Aorta (tissue), 5 donors: ENCODE results near the gene CHD3. TPM values are rescaled to one million over a fixed set of nuclear protein-coding genes. Genes with fewer than 3 reads are reported as not detected.

Source experiments
- ATAC-seq: fragments of 200-7000 bp; cut with Tn5 transposase; one replicate; pipeline ENCODE4 v1.9.1; 2022; ENCODE audit warnings: moderate library complexity; ENCODE audit not compliant: low FRiP score
- DNase-seq, 2 donors: peaks; one replicate each; pipeline ENCODE4 v3.0.0-alpha.2; 2020
- H3K27ac ChIP-seq, 2 donors: one replicate each; pipeline ENCODE4 v1.5.1; 2013; ENCODE audit warnings: low read length in 2 of 2, mild to moderate bottlenecking in 2 of 2, moderate library complexity in 2 of 2, control low read depth in 1 of 2, inconsistent platforms in 1 of 2, low read depth in 1 of 2
- H3K27me3 ChIP-seq, 2 donors: one replicate each; pipeline ENCODE4 v1.6.1; 2013; ENCODE audit warnings: control low read depth in 1 of 2, low read length in 1 of 2, mild to moderate bottlenecking in 1 of 2, moderate library complexity in 1 of 2; ENCODE audit not compliant: insufficient read depth in 2 of 2, control insufficient read depth in 1 of 2
- H3K36me3 ChIP-seq, 2 donors: one replicate each; pipeline ENCODE4 v1.6.1; 2013; ENCODE audit warnings: control low read depth in 1 of 2, low read length in 1 of 2, mild to moderate bottlenecking in 1 of 2; ENCODE audit not compliant: insufficient read depth in 2 of 2, control insufficient read depth in 1 of 2
- H3K4me1 ChIP-seq, 2 donors: one replicate each; pipeline ENCODE4 v1.6.1; 2013; ENCODE audit warnings: low read length in 2 of 2, control low read depth in 1 of 2, mild to moderate bottlenecking in 1 of 2, moderate library complexity in 1 of 2; ENCODE audit not compliant: insufficient read depth in 2 of 2, control insufficient read depth in 1 of 2
- H3K4me3 ChIP-seq, 2 donors: one replicate each; pipeline ENCODE4 v1.5.1; 2013; ENCODE audit warnings: low read length in 2 of 2, control low read depth in 1 of 2, mild to moderate bottlenecking in 1 of 2
- H3K9me3 ChIP-seq: one replicate; pipeline ENCODE4 v1.6.1; 2013; ENCODE audit warnings: mild to moderate bottlenecking, low read length; ENCODE audit not compliant: control insufficient read depth
- WGBS, 2 donors: extraction: QIAGEN DNeasy Blood & Tissue Kit; methylation state at CpG; one replicate each; pipeline ENCODE4 v1.1.7; 2013; 5-methylcytosine and 5-hydroxymethylcytosine counted together
- intact Hi-C, 2 donors: fragments of 100-400 bp; cut with DNase I; formaldehyde crosslinking; loops; one replicate each; pipeline versions ENCODE4 v1.14.2 to v1.15.0; 2022
- long read RNA-seq, 2 donors: library from polyadenylated mRNA; unstranded; transcript quantifications; one replicate each; pipeline ENCODE4 v2.0.0, GENCODE V29; 2020 to 2021
- polyA plus RNA-seq, 2 donors: library from polyadenylated mRNA; stranded (reverse); fragments of 200-250 nt; gene quantifications; one replicate each; pipeline ENCODE4 v1.2.3, GENCODE V29; 2013
- total RNA-seq, 2 donors: library from RNA; stranded (reverse); fragmentation: NEBNext Ultra II Directional; extraction: Animal tissue kit (Norgen Biotek cat#: 25700); gene quantifications; one replicate each; pipeline ENCODE4 v1.2.1, GENCODE V29; 2021
- donor health status: healthy with polysubstance abuse.
- donor health status: Bipolar disorder and iron deficiency.
- donor health status: DM: no; HTN: no; CAD: no.
- donor health status: DM: no; HTN: no; CAD: no.
- donor health status: DM: yes; HTN: yes; CAD: no.

Gene CHD3
- total RNA-seq (100 to 1,000 TPM in 1 of 2 donors, 10 to 100 TPM in 1; 73.1 to 125 TPM), polyA plus RNA-seq (100 to 1,000 TPM in 1 of 2 donors, 10 to 100 TPM in 1; 88.8 to 119 TPM)
- long read RNA-seq, donor 1, partial matches to known transcripts: 98 of 107 reads
- long read RNA-seq, donor 1, other reads (novel, unspliced or antisense): 6 of 107 reads
- long read RNA-seq, donor 2, partial matches to known transcripts: 54 of 69 reads
- long read RNA-seq, donor 2, other reads (novel, unspliced or antisense): 13 of 69 reads

DNA sequence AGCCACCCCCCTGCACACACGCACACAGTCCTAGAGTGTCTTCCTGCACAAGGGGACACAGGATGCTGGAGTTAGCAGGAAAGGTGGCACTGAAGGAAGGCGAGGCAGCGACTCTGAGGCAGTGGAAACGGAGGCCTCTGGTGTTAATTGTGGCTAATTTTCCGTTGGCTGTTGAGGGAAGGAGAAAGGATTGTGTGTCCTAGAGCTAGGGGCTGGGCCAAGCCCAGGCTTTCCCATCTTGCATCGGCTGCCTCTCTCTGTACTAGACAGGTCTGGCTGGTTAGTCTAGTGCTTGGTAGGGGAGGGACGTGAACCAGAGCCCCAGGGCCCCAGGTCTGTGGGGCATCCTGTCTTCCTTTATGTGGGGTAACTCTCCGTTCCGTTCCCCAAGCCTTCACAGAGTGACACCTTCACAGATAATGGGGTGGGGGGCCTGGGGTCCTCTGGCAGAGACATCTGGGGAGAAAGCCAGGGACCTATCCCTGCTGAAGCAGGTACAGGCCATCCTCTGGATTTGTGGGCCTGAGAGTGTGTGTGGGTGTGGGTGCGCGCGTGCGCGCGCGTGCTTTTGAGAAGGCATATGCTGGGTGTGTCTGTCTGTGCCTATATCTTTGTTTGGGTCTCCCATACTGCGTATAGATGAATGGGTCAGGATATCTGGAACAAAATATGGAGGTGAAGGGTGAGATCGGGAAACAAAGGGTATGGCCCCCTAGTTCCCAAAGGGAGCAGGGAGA is at the start of gene CHD3:
Gene CHD3, plus strand, starts transcription at position 606 of the 737 bp plus-strand sequence. CDS start 212 bp downstream, outside the sequence.
- DNase-seq (no peak), ATAC-seq (peak; percentile 9)
- Histone ChIP-seq H3K27me3 (no peaks in the 10 kb centered on the region), H3K27ac (peak within 1 kb of the TSS in 1 of 2 donors; percentile 78), H3K9me3 (no peaks in the 10 kb centered on the region), H3K36me3 (no peaks in the 10 kb centered on the region), H3K4me3 (peak within 1 kb of the TSS in 1 of 2 donors; percentile 8), H3K4me1 (peaks cover 0 to 3% of the 10 kb centered on the region in 2 donors)
- intact Hi-C loops: no loop called here
- 44 to 45% methylated on average over 18 of the region's 18 CpGs for WGBS, 2 donors

DNA sequence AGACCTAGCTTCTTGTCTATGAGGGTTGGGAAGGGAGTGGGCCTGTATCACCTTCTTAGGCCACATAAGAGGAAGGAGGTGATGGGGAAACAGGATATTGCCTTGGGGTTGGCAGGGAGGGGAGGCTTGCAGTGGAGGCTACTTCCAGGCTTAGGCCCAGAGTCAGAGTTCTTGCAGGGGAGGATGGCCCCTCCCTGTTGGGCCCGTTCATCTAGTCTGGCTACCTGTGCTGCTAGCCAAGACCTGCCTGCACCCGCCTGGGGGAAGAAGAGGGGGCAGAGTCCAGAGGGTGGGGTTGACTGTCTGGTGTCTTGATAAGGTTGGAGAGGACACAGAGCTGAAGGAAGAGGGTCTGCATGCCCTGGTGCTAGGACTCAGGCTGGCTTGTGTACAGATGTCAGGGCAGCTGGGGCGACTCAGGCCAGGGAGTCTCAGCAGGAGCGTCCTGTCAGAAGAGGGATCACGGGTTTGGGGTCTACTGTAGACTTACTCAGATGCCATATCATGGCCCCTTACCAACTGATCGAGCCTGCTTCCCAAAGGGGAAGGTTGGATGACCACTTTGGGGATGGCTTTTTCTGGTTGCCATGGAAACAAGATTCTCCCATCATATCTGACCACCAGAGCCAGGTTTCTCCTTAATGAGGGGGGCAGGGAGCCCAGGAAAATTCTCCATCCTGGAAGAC is 49.3 kb upstream of the CHD3 start:
- H3K4me3 ChIP-seq: no peak overlapping the region
- 73 to 75% methylated on average over 6 of the region's 6 CpGs for WGBS, 2 donors
- H3K36me3 ChIP-seq: no peaks in the 10 kb centered on the region
- H3K27me3 ChIP-seq: no peaks in the 10 kb centered on the region
- H3K9me3 ChIP-seq: no peaks in the 10 kb centered on the region
- ATAC-seq (no peak), DNase-seq (peak in 1 of 2 donors; percentile 51)
- H3K27ac ChIP-seq: no peak overlapping the region
- H3K4me1 ChIP-seq: no peaks in the 10 kb centered on the region
- intact Hi-C loops: no loop called here

DNA sequence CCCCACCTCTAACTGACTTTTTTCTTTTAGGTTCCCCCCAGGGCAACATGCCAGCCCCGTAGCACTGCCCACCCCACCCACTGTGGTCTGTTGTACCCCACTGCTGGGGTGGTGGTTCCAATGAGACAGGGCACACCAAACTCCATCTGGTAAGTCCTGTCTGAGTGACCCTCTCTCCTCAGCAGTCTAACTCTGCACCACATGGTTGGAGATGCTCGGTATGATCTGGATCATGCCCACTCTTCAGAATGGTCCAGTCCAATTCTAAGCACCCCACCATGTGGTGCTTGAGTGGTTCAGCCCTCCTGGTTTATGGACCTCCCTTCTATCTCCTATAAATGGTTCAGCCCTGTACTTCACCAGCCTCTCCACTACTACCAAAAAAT is 48.7 kb upstream of the CHD3 start:
- H3K4me1 ChIP-seq: no peaks in the 10 kb centered on the region
- 31 to 41% methylated on average over 2 of the region's 2 CpGs for WGBS, 2 donors
- no peak overlapping the region for H3K4me3 ChIP-seq
- H3K27ac ChIP-seq: no peak overlapping the region
- intact Hi-C loops: no loop called here
- H3K27me3 ChIP-seq: no peaks in the 10 kb centered on the region
- no peak for ATAC-seq
- no peaks in the 10 kb centered on the region for H3K9me3 ChIP-seq
- DNase-seq: peak in 1 of 2 donors; percentile 43
- H3K36me3 ChIP-seq: no peaks in the 10 kb centered on the region

- intact Hi-C loops: no loop called here
- H3K9me3 ChIP-seq: no peaks in the 10 kb centered on the region
- no peak for DNase-seq
- no peak for ATAC-seq
- H3K27me3 ChIP-seq: no peaks in the 10 kb centered on the region
- no peaks in the 10 kb centered on the region for H3K4me1 ChIP-seq
- H3K4me3 ChIP-seq: no peak overlapping the region
- 51 to 64% methylated on average over 1 of the region's 1 CpG for WGBS, 2 donors
- no peaks in the 10 kb centered on the region for H3K36me3 ChIP-seq
- no peak overlapping the region for H3K27ac ChIP-seq
Measured at GRCh38 chr17:7840441-7840840, 48.1 kb upstream of the CHD3 start.

DNA sequence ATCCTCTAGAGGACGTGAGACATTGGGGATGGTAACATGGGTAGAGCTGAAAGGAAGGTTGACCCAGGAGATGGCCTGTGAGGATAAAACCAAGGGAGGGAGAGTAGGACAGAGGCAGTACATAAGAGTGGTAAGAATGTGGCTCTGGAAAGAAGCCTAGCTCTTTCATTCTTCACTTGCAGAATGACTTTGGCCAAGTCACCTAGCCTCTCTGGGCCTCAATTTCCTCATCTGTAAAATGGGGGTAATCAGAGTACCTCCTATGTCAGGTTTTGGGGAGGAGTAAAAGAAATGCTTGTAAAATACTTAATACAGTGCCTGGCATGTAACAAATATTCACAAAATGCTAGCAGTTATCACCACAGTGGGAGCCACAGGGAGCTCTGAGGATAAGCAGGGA is 47.7 kb upstream of the CHD3 start:
- no peaks in the 10 kb centered on the region for H3K36me3 ChIP-seq
- DNase-seq (no peak), ATAC-seq (no peak)
- H3K4me3 ChIP-seq: no peak overlapping the region
- H3K4me1 ChIP-seq: no peaks in the 10 kb centered on the region
- H3K9me3 ChIP-seq: no peaks in the 10 kb centered on the region
- WGBS, 2 donors: 52 to 77% methylated on average over 1 of the region's 1 CpG
- no peaks in the 10 kb centered on the region for H3K27me3 ChIP-seq
- intact Hi-C loops: no loop called here
- peak overlapping the region in 1 of 2 donors; percentile 91 for H3K27ac ChIP-seq

- Histone ChIP-seq H3K4me3 (peak overlapping the region; percentile 45 to 88), H3K27ac (peak overlapping the region in 1 of 2 donors; percentile 95), H3K4me1 (no peaks in the 10 kb centered on the region), H3K36me3 (no peaks in the 10 kb centered on the region), H3K9me3 (no peaks in the 10 kb centered on the region), H3K27me3 (no peaks in the 10 kb centered on the region)
- ATAC-seq: peak; percentile 87
- intact Hi-C loops: no loop called here
- WGBS, 2 donors: 1 to 3% methylated on average over 26 to 34 of the region's 34 CpGs
- peak; percentile 94 to 98 for DNase-seq
Measured at GRCh38 chr17:7841396-7841914, 47.1 kb upstream of the CHD3 start.

GRCh38 chr17:7841915-7842379 is 46.6 kb upstream of the CHD3 start:
- Histone ChIP-seq H3K4me3 (peak overlapping the region; percentile 45 to 88), H3K27me3 (no peaks in the 10 kb centered on the region), H3K4me1 (no peaks in the 10 kb centered on the region), H3K27ac (peak overlapping the region; percentile 51 to 95), H3K36me3 (peaks cover 0 to 2% of the 10 kb centered on the region in 2 donors), H3K9me3 (no peaks in the 10 kb centered on the region)
- WGBS, 2 donors: 0% methylated on average over 46 of the region's 46 CpGs
- DNase-seq (peak; percentile 92 to 97), ATAC-seq (peak; percentile 87)
- intact Hi-C loops: no loop called here

DNA sequence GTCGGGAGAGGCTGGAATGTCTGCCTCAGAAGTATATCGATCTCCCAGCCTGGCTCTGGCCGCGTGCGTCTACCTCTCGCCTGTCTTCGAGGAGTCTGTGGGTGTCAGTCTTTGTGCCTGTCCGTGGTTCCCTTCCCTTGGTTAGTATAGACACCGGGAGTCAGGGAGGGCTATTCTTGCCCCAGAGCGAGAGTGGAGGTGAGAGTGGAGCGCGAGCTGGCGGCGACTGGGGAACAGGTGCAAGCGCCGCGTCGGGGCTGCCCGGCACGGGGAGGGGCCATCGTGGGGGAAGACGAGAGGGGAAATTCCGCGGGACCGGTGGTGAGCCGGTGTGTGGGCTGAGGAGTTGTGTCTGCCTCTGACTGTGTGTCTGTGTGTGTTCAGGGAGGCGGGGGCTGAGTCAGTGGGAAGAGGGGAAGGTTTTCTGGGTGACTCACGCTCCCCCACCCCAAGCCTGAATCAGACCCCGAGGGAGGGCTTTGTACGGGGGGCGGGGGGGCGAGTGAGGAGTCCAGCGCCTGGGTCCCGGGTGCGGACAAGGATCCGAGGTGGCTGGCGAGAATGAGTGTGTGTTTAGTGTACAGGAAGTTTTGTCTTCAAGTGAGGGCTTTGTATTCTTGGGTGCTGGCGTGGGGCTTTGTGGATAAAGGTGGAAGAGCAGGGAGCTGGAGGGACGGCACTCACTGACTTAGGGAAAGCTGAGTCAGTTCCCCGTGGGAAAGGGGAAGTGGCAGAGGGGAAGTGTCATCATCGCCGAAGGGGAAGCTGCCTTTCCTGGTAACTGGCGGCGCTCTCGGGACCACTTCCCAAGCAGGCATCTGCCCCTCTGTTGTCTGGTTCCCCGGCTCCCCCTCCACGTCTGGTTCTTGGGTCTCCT is 46.0 kb upstream of the CHD3 start:
- ATAC-seq: peak; percentile 36
- WGBS, 2 donors: 0% methylated on average over 46 to 47 of the region's 47 CpGs
- Histone ChIP-seq H3K4me1 (no peaks in the 10 kb centered on the region), H3K36me3 (peaks cover 0 to 2% of the 10 kb centered on the region in 2 donors), H3K9me3 (no peaks in the 10 kb centered on the region), H3K27ac (peak overlapping the region; percentile 51 to 75), H3K4me3 (peak overlapping the region; percentile 12 to 45), H3K27me3 (no peaks in the 10 kb centered on the region)
- intact Hi-C loops: no loop called here
- DNase-seq: peak; percentile 90 to 95
